ENCODE results near the gene ATP9A. TPM values are rescaled to one million over a fixed set of nuclear protein-coding genes. Genes with fewer than 3 reads are reported as not detected.

ATP9A gene
- total and polyA plus RNA-seq, 2 of the 8 experiments (the other 6 are each of a cell fraction or from before 2014, with no cell fraction given) = 5.0 to 6.4 TPM

GRCh38 chr20:51575486-51575885 lies 192.7 kb downstream of the ATP9A start:
- no peak for FAIRE-seq
- Histone ChIP-seq H4K91ac (replicated peaks; ENCODE audit: insufficient read length, low read length) (no peak overlapping the region), H3K4me1 (replicated peaks in 1 of 4; ENCODE audit: control insufficient read depth in 3 of 4, insufficient read depth in 4 of 4, low read length in 3 of 4) (no peaks in the 10 kb centered on the region), H3K23ac (ENCODE audit: insufficient read length) (no peak overlapping the region), H4K5ac (ENCODE audit: insufficient read length, low read depth, low read length) (no peak overlapping the region), H3K27me3 (replicated peaks in 1 of 4; ENCODE audit: control insufficient read depth in 3 of 4, extremely low read depth in 1 of 4, insufficient read depth in 3 of 4, low read length in 3 of 4) (no peaks in the 10 kb centered on the region; a peak in 2 of 7 replicates), H4K8ac (ENCODE audit: extremely low read depth, insufficient read depth, low read length) (no peak overlapping the region), H3K4ac (replicated peaks; ENCODE audit: insufficient read length, low read depth, low read length) (no peak overlapping the region), H2AK5ac (ENCODE audit: low read depth, low read length) (no peak overlapping the region), H3K23me2 (ENCODE audit: low read depth, low read length) (no peaks in the 10 kb centered on the region; the same call in 1 of the 2 replicates), H3K14ac (ENCODE audit: insufficient read length) (no peak overlapping the region), H3K79me1 (ENCODE audit: low read depth, low read length) (no peaks in the 10 kb centered on the region), H2BK5ac (ENCODE audit: low read depth, low read length) (no peak overlapping the region), H3K79me2 (ENCODE audit: control insufficient read depth in 1 of 2, insufficient read depth in 2 of 2, low read length in 2 of 2) (no peaks in the 10 kb centered on the region), H4K20me1 (replicated peaks in 1 of 2; ENCODE audit: control insufficient read depth in 1 of 2, insufficient read depth in 2 of 2, low read length in 2 of 2) (no peaks in the 10 kb centered on the region), H2AFZ (ENCODE audit: low read length) (no peak overlapping the region), H2BK20ac (ENCODE audit: low read length) (no peak overlapping the region), H2BK15ac (ENCODE audit: low read length) (no peak overlapping the region), H3K36me3 (ENCODE audit: control insufficient read depth in 2 of 4, insufficient read depth in 4 of 4, low read length in 3 of 4) (no peaks in the 10 kb centered on the region), H3K4me3 (ENCODE audit: extremely low read depth in 1 of 4, insufficient read depth in 2 of 4, low read depth in 3 of 4, low read length in 4 of 4) (no peak overlapping the region), H3K9me3 (ENCODE audit: insufficient read depth in 2 of 2, low read depth in 1 of 2, low read length in 1 of 2) (no peaks in the 10 kb centered on the region), H2BK12ac (ENCODE audit: low read depth, low read length) (no peak overlapping the region), H3K9ac (replicated peaks in 1 of 4; ENCODE audit: extremely low read depth in 1 of 4, low read depth in 3 of 4, low read length in 3 of 4) (no peak overlapping the region), H3K4me2 (ENCODE audit: insufficient read depth in 1 of 2, low read depth in 2 of 2, low read length in 2 of 2) (no peak overlapping the region), H2BK120ac (replicated peaks; ENCODE audit: low read depth, low read length) (no peak overlapping the region), H3K27ac (ENCODE audit: low read depth, low read length) (no peak overlapping the region), H3K56ac (replicated peaks; ENCODE audit: insufficient read length, low read depth, low read length) (no peak overlapping the region), H3K18ac (ENCODE audit: extremely low read depth, low read length) (no peak overlapping the region)
- ChIA-PET CTCF (ENCODE audit: partially characterized antibody) (interaction anchor here (1.1 to 1.2 kb wide), 4 partner anchors 9 to 588 kb away, joined by 3 read pairs; no protein-coding TSS in a partner anchor), POLR2A (ENCODE audit: partially characterized antibody) (no interaction called here)
- WGBS, 2 experiments (ENCODE audit: extremely low coverage in 1 of 2, insufficient coverage in 1 of 2, insufficient read length in 1 of 2, insufficient replicate concordance in 2 of 2, low coverage in 1 of 2, low lambda C conversion rate in 2 of 2, missing lambda C conversion rate in 1 of 2) = 93% methylated on average over 3 of the region's 3 CpGs; no CpG with 5 or more reads in 1 of the 2 experiments
- DNase-seq (ENCODE audit: low read depth in 1 of 2, low spot score in 2 of 2) = no peak
- no peak for TF ChIP-seq KDM1A (IDR thresholded peaks at IDR 0.05; ENCODE audit: borderline replicate concordance, low read length)
- TF ChIP-seq, protein P1, sequence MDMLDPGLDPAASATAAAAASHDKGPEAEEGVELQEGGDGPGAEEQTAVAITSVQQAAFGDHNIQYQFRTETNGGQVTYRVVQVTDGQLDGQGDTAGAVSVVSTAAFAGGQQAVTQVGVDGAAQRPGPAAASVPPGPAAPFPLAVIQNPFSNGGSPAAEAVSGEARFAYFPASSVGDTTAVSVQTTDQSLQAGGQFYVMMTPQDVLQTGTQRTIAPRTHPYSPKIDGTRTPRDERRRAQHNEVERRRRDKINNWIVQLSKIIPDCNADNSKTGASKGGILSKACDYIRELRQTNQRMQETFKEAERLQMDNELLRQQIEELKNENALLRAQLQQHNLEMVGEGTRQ (IDR thresholded peaks at IDR 0.05; ENCODE audit: low read length) = no peak

Measured in H1 (cell line).